ENCODE measurements around the gene IL9.

IL9 gene

GRCh38 chr5:135876146-135876545 lies 19.5 kb downstream of the IL9 start:
- in situ Hi-C loops (cut with HindIII; ENCODE audit: low pct_ligation_motif_present, low sequenced_read_pairs), result loop anchor here (25.0 kb wide), 1 partner anchor 311 kb away; the partner anchor contains the start of gene SMIM32
- Histone ChIP-seq H3K27me3 (replicated peaks) (no peaks in the 10 kb centered on the region), H3K27ac (no peak overlapping the region), H3K4me3 (ENCODE audit: low read depth, low read length) (no peak overlapping the region), H3K36me3 (replicated peaks) (no peaks in the 10 kb centered on the region)
- DNase-seq, result no peak
- no peak for TF ChIP-seq CTCF (IDR thresholded peaks at IDR 0.05; ENCODE audit: low read depth, low read length, missing control alignments)

DNA sequence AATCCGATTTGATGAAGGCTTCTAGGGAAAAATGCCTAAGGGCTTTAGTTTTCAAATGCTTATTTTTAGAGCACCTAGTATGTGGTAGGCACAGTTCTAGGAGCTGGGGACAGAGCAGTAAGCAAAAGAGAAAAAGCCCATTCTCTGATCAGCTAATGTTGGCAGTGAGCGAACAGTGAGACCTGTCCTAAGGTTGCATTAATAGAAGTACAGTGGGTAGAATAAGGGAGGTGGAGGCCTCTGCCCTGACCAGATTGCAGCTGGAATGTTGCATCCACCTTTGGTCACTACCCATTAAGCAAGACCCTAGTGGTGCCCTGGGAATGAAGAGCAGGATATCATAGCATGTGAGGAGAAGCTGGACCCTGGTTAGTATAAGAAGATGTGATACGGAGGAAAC lies 20.1 kb downstream of the IL9 start:
- DNase-seq, result no peak
- Histone ChIP-seq H3K27ac (no peak overlapping the region), H3K36me3 (replicated peaks) (no peaks in the 10 kb centered on the region), H3K27me3 (replicated peaks) (no peaks in the 10 kb centered on the region), H3K4me3 (ENCODE audit: low read depth, low read length) (no peak overlapping the region)
- in situ Hi-C loops (cut with HindIII; ENCODE audit: low pct_ligation_motif_present, low sequenced_read_pairs), result loop anchor here (25.0 kb wide), 1 partner anchor 312 kb away; the partner anchor contains the start of gene SMIM32
- no peak for TF ChIP-seq CTCF (IDR thresholded peaks at IDR 0.05; ENCODE audit: low read depth, low read length, missing control alignments)

DNA sequence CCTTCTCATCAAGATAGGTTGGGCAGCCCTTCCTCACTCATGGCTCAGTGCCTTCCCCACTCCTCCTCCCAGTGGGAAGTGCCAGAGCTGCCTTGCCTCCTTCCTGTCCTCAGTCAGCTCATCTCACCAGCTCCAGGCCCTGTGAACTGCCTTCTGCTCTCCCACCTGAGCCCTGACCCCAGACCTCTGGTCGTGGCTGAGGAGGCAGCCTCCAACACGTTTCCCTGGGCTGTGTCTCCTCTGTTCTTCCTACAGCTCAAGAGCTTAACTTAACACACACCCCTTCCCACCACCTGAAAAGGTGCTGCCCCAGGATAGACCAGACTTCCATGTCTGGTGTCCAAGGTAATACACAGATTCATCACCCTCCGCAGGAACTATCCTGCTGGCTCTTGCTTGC lies 21.2 kb downstream of the IL9 start:
- H3K27me3 ChIP-seq (replicated peaks), result no peaks in the 10 kb centered on the region
- in situ Hi-C loops (cut with HindIII; ENCODE audit: low pct_ligation_motif_present, low sequenced_read_pairs), result no loop called here
- no peak overlapping the region for H3K4me3 ChIP-seq (ENCODE audit: low read depth, low read length)
- no peak for TF ChIP-seq CTCF (IDR thresholded peaks at IDR 0.05; ENCODE audit: low read depth, low read length, missing control alignments)
- DNase-seq, result no peak
- no peak overlapping the region for H3K27ac ChIP-seq
- H3K36me3 ChIP-seq (replicated peaks), result no peaks in the 10 kb centered on the region

DNA sequence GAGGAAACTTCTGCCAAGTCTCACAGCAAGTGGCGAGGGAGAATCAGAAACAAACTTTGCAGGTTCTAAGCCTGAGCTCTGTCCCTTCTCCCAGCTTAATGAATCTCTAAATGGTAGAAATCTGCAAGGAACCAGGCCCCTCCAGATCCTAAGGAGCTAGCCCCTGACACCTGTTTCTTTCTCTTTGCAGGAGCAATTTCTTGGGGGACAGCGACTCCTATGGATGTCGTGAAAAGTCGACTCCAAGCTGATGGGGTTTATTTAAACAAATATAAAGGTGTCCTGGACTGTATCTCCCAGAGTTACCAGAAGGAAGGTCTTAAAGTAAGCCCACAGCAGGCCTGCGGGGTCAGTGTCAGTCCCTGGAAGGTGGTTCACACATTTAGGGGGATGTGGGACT lies 21.8 kb downstream of the IL9 start:
- Histone ChIP-seq H3K27ac (no peak overlapping the region), H3K4me3 (ENCODE audit: low read depth, low read length) (no peak overlapping the region), H3K27me3 (replicated peaks) (no peaks in the 10 kb centered on the region), H3K36me3 (replicated peaks) (no peaks in the 10 kb centered on the region)
- no peak for DNase-seq
- in situ Hi-C loops (cut with HindIII; ENCODE audit: low pct_ligation_motif_present, low sequenced_read_pairs), result no loop called here
- TF ChIP-seq CTCF (IDR thresholded peaks at IDR 0.05; ENCODE audit: low read depth, low read length, missing control alignments), result no peak

GRCh38 chr5:135871268-135871915 lies 24.2 kb downstream of the IL9 start:
- in situ Hi-C loops (cut with HindIII; ENCODE audit: low pct_ligation_motif_present, low sequenced_read_pairs), result no loop called here
- no peak for DNase-seq
- no peaks in the 10 kb centered on the region for H3K27me3 ChIP-seq (replicated peaks)
- no peak overlapping the region for H3K4me3 ChIP-seq (ENCODE audit: low read depth, low read length)
- H3K36me3 ChIP-seq (replicated peaks), result no peaks in the 10 kb centered on the region
- no peak overlapping the region for H3K27ac ChIP-seq
- no peak for TF ChIP-seq CTCF (IDR thresholded peaks at IDR 0.05; ENCODE audit: low read depth, low read length, missing control alignments)

- no peaks in the 10 kb centered on the region for H3K27me3 ChIP-seq (replicated peaks)
- in situ Hi-C loops (cut with HindIII; ENCODE audit: low pct_ligation_motif_present, low sequenced_read_pairs), result no loop called here
- no peak for TF ChIP-seq CTCF (IDR thresholded peaks at IDR 0.05; ENCODE audit: low read depth, low read length, missing control alignments)
Measured at GRCh38 chr5:135869935-135870334, 25.7 kb downstream of the IL9 start.

More at GRCh38 chr5:135869935-135870334, 25.7 kb downstream of the IL9 start:
- Histone ChIP-seq H3K36me3 (replicated peaks) (no peaks in the 10 kb centered on the region), H3K27ac (no peak overlapping the region), H3K4me3 (ENCODE audit: low read depth, low read length) (no peak overlapping the region)
- DNase-seq, result no peak
